ENCODE results near the gene APMAP. TPM values are rescaled to one million over a fixed set of nuclear protein-coding genes. Genes with fewer than 3 reads are reported as not detected.
A peak's percentile ranks its signal among the peaks of the same experiment; 100 is the strongest.

The APMAP gene
- total RNA-seq, 1 experiment from 2014 or later: 67.8 TPM

- WGBS (ENCODE audit: extremely low coverage, insufficient read length, low lambda C conversion rate): no CpG with 5 or more reads among the region's 20 CpGs
- Mint-ChIP-seq H3K36me3 (ENCODE audit: insufficient read depth in 1 of 3, low read depth in 3 of 3) (peaks cover 15 to 29% (median 16%) of the 10 kb centered on the region in 3 experiments; a peak in 6 of 7 replicates), H3K9me3 (no peaks in the 10 kb centered on the region; a peak in 1 of 5 replicates), H3K4me1 (peaks cover 4 to 10% of the 10 kb centered on the region in 2 experiments), H3K27ac (0 out of 7 replicates have a peak overlapping the region, but pooled peaks of 1 of the 3 experiments have one; percentile 22), H3K4me3 (no peak overlapping the region), H3K27me3 (ENCODE audit: low read depth) (no peaks in the 10 kb centered on the region)
- Histone ChIP-seq H2AFZ (ENCODE audit: low read length) (no peak overlapping the region), H3K56ac (ENCODE audit: insufficient read length, low read depth, low read length) (no peak overlapping the region), H3K79me1 (ENCODE audit: insufficient read depth, low read depth, low read length, poor library complexity, severe bottlenecking) (no peaks in the 10 kb centered on the region), H3K4me1 (ENCODE audit: insufficient read depth, low read length) (no peaks in the 10 kb centered on the region), H3K4me2 (ENCODE audit: insufficient read depth, insufficient read length, low read length) (no peak overlapping the region), H2BK12ac (ENCODE audit: insufficient read length, low read depth, low read length) (no peak overlapping the region), H3K27me3 (ENCODE audit: insufficient read depth, low read length) (no peaks in the 10 kb centered on the region), H3K4ac (ENCODE audit: low read depth, low read length) (no peak overlapping the region), H3K27ac (ENCODE audit: insufficient read length, low read depth, low read length) (no peak overlapping the region), H3T11ph (ENCODE audit: low read length) (no peak overlapping the region), H4K91ac (ENCODE audit: insufficient read length, low read depth, low read length) (no peak overlapping the region), H2BK5ac (ENCODE audit: insufficient read length, low read length) (no peak overlapping the region), H4K8ac (replicated peaks; ENCODE audit: insufficient read length, low read depth, low read length) (no peak overlapping the region), H3K14ac (ENCODE audit: insufficient read depth, low read length) (no peak overlapping the region), H3K9me3 (ENCODE audit: control insufficient read depth, low read depth, low read length) (no peaks in the 10 kb centered on the region), H2BK15ac (ENCODE audit: low read depth, low read length) (no peak overlapping the region), H3K79me2 (ENCODE audit: insufficient read depth, low read length) (no peaks in the 10 kb centered on the region), H2AK5ac (ENCODE audit: insufficient read length, low read length) (no peak overlapping the region), H4K5ac (ENCODE audit: insufficient read length, low read depth, low read length) (no peak overlapping the region), H4K20me1 (ENCODE audit: control insufficient read depth, insufficient read depth, insufficient read length) (no peaks in the 10 kb centered on the region), H3K9ac (ENCODE audit: extremely low read depth, insufficient read length, low read length) (no peak overlapping the region), H3K23ac (ENCODE audit: insufficient read length, low read depth, low read length) (no peak overlapping the region), H3K18ac (ENCODE audit: insufficient read length, low read depth, low read length) (no peak overlapping the region), H3K23me2 (ENCODE audit: insufficient read length, low read depth, low read length, poor library complexity, severe bottlenecking) (no peaks in the 10 kb centered on the region), H2BK120ac (ENCODE audit: low read depth, low read length, poor library complexity, severe bottlenecking) (no peak overlapping the region), H2BK20ac (ENCODE audit: low read depth, low read length, poor library complexity, severe bottlenecking) (no peak overlapping the region)
- no peak for TF ChIP-seq CTCF (conservative IDR thresholded peaks at IDR 0.05)
- DNase-seq: peak; percentile 8
Observed at GRCh38 chr20:24958506-24959385, 33.8 kb downstream of the APMAP start.
